ENCODE measurements around the gene TOP1. TPM values are rescaled to one million over a fixed set of nuclear protein-coding genes. Genes with fewer than 3 reads are reported as not detected.

Gene TOP1
- total RNA-seq, 1 donor from 2014 or later, result 17.2 TPM

DNA sequence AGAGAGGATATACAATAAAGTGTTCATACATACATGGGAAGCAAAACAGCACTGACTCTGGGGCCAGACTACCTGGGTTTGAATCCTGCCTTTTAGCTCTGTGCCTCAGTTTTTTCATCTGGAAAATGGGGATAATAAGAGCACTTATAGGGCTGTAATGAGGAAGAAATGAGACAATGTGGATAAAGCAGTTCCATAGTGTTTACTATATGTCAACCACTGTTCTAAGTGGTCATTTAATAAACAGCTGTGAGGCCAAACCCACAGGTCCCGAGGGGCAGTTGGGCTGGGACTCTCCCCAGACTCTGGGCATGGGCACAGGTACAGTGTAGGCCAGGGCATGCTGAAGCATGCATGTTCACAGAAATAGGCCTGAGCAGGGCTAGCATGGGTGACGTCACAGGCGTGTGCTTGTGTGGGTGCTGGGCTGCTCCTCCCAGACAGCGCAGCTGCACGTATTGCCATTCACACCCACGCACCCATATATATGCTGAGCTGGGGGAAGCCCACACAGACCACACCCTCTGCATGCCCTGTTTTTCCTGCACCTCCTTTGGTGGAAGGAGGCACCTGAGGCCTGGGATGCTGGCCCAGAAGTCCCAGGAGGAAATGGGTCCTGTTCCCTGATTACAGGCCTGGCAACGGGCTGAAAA, 105.2 kb downstream of the TOP1 start:
- H3K27ac ChIP-seq (ENCODE audit: low read depth, low read length), result no peak overlapping the region
- H3K36me3 ChIP-seq (ENCODE audit: control insufficient read depth in 3 of 3, insufficient read depth in 3 of 3, low read length in 3 of 3), result no peaks in the 10 kb centered on the region
- peaks cover 6 to 18% (median 12%) of the 10 kb centered on the region in 3 donors for H3K4me1 ChIP-seq (ENCODE audit: control insufficient read depth in 3 of 3, insufficient read depth in 3 of 3, low read length in 3 of 3)
- no peak overlapping the region for H3K9ac ChIP-seq (ENCODE audit: low read depth in 1 of 3, low read length in 3 of 3)
- no peak overlapping the region for H3K4me3 ChIP-seq (ENCODE audit: low read length in 3 of 3)
- H3K9me3 ChIP-seq (ENCODE audit: control insufficient read depth in 3 of 3, low read length in 3 of 3), result no peaks in the 10 kb centered on the region
- H3K27me3 ChIP-seq (ENCODE audit: control insufficient read depth in 3 of 3, insufficient read depth in 3 of 3, low read length in 3 of 3), result no peaks in the 10 kb centered on the region

DNA sequence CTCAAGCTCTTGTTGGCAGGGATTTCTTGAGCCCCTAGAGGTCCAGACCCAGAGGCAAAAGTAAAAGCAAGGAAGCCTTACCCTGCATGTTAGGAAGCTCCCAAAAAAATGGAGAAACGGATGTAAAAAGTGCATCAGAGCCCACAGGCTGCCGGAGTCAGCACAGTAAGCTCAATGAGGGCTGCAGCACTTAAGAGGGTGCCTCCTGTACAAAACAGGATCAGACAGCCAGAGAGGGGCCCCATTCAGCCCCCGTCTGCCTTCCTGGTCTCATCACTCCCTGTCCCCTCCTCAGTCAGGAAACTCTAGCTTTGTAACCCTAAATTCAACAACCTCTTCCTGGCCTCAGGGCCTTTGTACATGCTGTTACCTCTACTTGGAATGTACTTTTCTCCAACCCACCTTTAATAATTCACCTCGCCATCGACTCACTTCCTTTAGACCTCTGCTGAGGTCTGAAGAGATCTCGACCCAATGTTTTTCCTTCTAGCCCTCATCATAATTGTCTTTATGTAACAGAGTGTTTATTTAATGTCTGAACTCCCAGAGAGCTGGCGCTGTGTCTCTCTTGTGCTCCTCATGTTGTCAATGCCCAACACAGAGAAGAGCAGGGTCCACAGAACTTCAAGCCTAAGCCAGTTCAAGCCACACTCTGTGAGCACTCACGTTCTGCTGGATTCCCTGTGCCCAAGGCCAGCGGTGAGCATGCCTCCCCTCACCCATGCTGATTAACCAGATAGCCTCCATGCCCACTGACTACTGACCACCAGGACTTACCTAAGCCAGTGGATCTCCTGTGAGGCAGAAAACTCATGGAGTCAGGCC, 106.0 kb downstream of the TOP1 start:
- H3K9me3 ChIP-seq (ENCODE audit: control insufficient read depth in 3 of 3, low read length in 3 of 3), result no peaks in the 10 kb centered on the region
- no peaks in the 10 kb centered on the region for H3K27me3 ChIP-seq (ENCODE audit: control insufficient read depth in 3 of 3, insufficient read depth in 3 of 3, low read length in 3 of 3)
- H3K27ac ChIP-seq (ENCODE audit: low read depth, low read length), result no peak overlapping the region
- H3K4me1 ChIP-seq (ENCODE audit: control insufficient read depth in 3 of 3, insufficient read depth in 3 of 3, low read length in 3 of 3), result peaks cover 9 to 26% (median 19%) of the 10 kb centered on the region in 3 donors
- no peak overlapping the region for H3K9ac ChIP-seq (ENCODE audit: low read depth in 1 of 3, low read length in 3 of 3)
- H3K36me3 ChIP-seq (ENCODE audit: control insufficient read depth in 3 of 3, insufficient read depth in 3 of 3, low read length in 3 of 3), result no peaks in the 10 kb centered on the region
- no peak overlapping the region for H3K4me3 ChIP-seq (ENCODE audit: low read length in 3 of 3)

DNA sequence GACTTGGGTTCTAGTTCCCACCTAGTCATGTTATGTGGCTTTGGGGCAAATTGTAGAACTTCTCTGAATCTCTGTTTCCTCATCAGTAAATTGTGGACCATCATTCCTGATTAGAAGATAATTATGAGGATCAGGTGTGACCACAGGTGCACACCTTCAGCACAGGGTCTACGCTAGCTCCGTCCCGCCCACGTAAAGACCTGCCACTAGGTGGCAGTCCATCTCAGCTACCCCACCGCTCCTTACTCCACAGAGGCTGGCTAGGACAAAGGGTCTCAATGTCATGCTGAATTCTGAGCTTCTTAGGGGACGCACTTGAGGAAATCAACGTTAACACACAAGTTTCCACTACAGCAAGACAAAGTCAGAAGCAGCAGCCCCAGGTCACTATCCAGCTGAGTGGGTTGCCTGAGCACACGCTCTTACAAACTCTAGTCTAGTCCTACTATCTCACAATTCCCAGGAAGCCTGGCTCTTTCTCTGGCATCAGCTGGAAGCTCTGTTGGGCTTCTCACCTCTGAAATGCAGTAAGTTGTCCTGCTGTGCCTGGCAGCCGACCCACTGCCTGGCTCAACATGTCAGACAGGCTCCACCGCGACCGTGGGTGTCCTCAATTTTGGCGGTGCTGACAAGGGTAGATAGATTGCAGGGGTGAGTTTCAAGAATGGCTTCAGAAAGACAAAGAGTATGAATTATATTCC, 106.7 kb downstream of the TOP1 start:
- Histone ChIP-seq H3K4me3 (ENCODE audit: low read length in 3 of 3) (no peak overlapping the region), H3K27ac (ENCODE audit: low read depth, low read length) (no peak overlapping the region), H3K9me3 (ENCODE audit: control insufficient read depth in 3 of 3, low read length in 3 of 3) (no peaks in the 10 kb centered on the region), H3K4me1 (ENCODE audit: control insufficient read depth in 3 of 3, insufficient read depth in 3 of 3, low read length in 3 of 3) (peaks cover 16 to 33% (median 27%) of the 10 kb centered on the region in 3 donors), H3K36me3 (ENCODE audit: control insufficient read depth in 3 of 3, insufficient read depth in 3 of 3, low read length in 3 of 3) (no peaks in the 10 kb centered on the region), H3K27me3 (ENCODE audit: control insufficient read depth in 3 of 3, insufficient read depth in 3 of 3, low read length in 3 of 3) (no peaks in the 10 kb centered on the region), H3K9ac (ENCODE audit: low read depth in 1 of 3, low read length in 3 of 3) (no peak overlapping the region)

DNA sequence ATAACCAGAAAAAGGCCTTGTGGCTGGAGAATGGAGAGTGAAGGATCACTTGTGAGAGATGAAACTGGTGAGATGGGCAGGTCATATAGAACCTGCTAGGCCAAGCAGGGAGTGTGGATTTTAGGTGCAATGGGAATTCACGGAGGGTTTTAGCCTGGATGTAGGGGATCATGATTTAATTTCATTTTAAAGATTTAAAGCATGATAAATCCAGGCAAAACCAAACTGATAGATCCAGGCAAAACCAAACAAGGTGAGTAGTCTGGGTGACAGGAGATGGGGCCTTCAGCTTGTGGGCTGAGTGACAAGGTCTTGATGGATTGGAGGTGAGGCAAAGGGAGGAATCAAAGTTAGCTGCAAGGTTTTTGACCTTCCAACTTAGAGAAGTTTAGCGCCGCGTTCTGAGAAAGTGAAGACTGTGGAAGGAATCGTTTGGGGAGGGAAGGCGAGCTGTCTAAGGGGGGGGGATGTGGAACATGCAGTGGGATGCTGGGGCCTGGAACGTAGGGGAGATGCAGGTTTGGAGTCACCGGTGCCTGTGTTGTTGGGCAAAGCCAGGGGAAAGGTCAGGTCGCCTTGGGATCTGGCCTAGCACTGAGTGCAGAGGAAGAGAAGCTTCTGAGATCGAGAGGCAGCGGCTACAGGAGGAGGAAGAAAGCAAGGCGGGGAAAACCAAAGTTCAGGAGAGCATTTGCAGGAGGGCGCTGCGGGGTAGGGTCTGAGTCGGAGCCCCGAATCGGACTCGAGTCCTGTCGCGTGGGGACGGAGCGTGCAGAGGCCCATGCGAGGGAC, 107.5 kb downstream of the TOP1 start:
- Histone ChIP-seq H3K27me3 (ENCODE audit: control insufficient read depth in 3 of 3, insufficient read depth in 3 of 3, low read length in 3 of 3) (no peaks in the 10 kb centered on the region), H3K27ac (ENCODE audit: low read depth, low read length) (peak overlapping the region; percentile 87), H3K4me3 (ENCODE audit: low read length in 3 of 3) (peak overlapping the region; percentile 75 to 87 (median 77)), H3K9ac (ENCODE audit: low read depth in 1 of 3, low read length in 3 of 3) (peak overlapping the region; percentile 53 to 94 (median 73)), H3K9me3 (ENCODE audit: control insufficient read depth in 3 of 3, low read length in 3 of 3) (no peaks in the 10 kb centered on the region), H3K36me3 (ENCODE audit: control insufficient read depth in 3 of 3, insufficient read depth in 3 of 3, low read length in 3 of 3) (no peaks in the 10 kb centered on the region), H3K4me1 (ENCODE audit: control insufficient read depth in 3 of 3, insufficient read depth in 3 of 3, low read length in 3 of 3) (peaks cover 24 to 41% (median 34%) of the 10 kb centered on the region in 3 donors)

DNA sequence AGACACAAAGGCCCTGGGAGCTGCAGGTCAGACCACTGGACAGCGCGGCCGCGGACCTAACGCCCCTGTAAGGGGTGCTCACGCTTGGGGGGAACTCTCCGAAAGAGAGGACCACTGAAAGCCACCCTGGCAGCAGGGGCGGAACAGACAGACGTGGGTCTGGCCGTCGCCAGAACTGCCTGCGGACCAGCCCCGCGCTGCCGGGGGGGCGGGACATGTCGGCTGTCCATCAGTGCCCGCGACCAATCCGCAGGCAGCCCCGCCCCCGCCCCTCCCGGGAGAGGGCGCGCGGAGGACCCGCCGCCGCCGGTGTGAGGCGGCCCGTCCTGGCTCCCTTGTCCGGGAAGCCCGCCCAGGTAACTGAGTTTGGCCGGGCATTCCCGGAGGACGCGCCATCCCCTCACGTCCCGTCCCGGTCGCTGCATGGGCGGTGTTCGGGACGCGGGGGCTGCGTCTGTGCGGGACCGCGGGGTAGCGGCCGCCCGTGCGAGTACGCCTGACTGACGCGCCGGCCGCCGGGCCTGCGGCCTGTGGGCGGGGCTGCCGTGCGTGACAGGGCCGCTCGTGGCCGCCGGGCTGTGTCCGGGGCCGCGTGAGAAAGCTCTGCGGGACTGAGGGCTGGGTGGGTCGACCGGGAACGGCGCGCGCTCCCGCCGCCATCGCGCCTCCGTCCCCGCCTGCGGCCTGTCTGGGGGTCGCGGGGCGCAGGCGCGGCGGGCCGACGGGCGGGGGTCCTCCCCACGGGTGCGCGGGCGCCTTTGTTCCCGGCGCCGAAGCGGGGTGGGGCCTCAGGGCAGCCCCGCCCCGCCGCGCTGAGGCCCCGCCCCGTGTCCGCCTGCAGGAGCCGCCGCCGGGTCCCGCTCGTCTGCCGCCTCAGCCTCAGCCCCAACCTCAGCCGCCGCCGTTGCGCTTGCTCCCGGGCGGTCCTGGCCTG, 108.3 kb downstream of the TOP1 start, which contains the start of gene PLCG1:
Gene PLCG1 (plus strand): TSS at position 864 of the 934 bp plus-strand sequence. CDS start 99 bp downstream, outside the sequence.
- Histone ChIP-seq H3K27ac (ENCODE audit: low read depth, low read length) (peak within 1 kb of the TSS; percentile 87), H3K9ac (ENCODE audit: low read depth in 1 of 3, low read length in 3 of 3) (peak within 1 kb of the TSS; percentile 79 to 94 (median 81)), H3K4me3 (ENCODE audit: low read length in 3 of 3) (peak within 1 kb of the TSS; percentile 75 to 87 (median 77)), H3K4me1 (ENCODE audit: control insufficient read depth in 3 of 3, insufficient read depth in 3 of 3, low read length in 3 of 3) (peaks cover 32 to 49% (median 43%) of the 10 kb centered on the region in 3 donors), H3K27me3 (ENCODE audit: control insufficient read depth in 3 of 3, insufficient read depth in 3 of 3, low read length in 3 of 3) (no peaks in the 10 kb centered on the region), H3K9me3 (ENCODE audit: control insufficient read depth in 3 of 3, low read length in 3 of 3) (no peaks in the 10 kb centered on the region), H3K36me3 (ENCODE audit: control insufficient read depth in 3 of 3, insufficient read depth in 3 of 3, low read length in 3 of 3) (no peaks in the 10 kb centered on the region)

DNA sequence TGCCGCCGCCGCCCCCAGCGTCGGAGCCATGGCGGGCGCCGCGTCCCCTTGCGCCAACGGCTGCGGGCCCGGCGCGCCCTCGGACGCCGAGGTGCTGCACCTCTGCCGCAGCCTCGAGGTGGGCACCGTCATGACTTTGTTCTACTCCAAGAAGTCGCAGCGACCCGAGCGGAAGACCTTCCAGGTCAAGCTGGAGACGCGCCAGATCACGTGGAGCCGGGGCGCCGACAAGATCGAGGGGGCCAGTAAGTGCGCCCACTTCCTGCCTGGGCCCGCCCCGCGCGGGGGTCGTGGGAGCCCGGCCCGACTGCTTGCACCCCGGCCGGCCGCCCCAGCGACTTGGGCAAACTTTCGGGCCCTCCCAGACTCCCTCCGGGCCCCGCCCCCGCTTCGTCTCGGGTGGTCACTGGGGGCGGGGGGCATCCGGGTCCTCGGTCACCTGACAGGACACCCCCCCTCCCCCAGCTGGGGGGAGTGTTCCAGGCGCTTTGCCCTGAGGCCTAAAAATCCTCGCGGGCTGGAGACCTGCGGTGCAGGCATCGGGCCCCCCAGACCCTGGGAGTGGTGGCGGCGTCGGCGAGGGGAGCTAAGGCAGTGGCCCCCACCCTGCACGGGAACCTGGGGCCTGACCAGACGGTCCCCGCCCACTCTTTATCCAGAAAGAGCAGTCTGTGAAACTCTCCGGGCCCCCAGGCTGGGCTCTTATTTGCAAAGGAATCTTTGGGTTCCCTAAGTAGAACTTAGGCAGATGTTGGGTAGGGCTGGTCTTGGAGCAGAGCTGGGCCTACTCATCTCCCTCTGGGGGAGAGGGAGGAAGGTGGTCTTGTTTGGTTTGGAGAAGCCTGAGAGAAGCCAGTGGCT, 109.2 kb downstream of the TOP1 start:
- Histone ChIP-seq H3K4me1 (ENCODE audit: control insufficient read depth in 3 of 3, insufficient read depth in 3 of 3, low read length in 3 of 3) (peaks cover 39 to 58% (median 50%) of the 10 kb centered on the region in 3 donors), H3K4me3 (ENCODE audit: low read length in 3 of 3) (peak overlapping the region; percentile 69 to 87 (median 75)), H3K9me3 (ENCODE audit: control insufficient read depth in 3 of 3, low read length in 3 of 3) (no peaks in the 10 kb centered on the region), H3K9ac (ENCODE audit: low read depth in 1 of 3, low read length in 3 of 3) (peak overlapping the region; percentile 77 to 94 (median 81)), H3K36me3 (ENCODE audit: control insufficient read depth in 3 of 3, insufficient read depth in 3 of 3, low read length in 3 of 3) (no peaks in the 10 kb centered on the region), H3K27me3 (ENCODE audit: control insufficient read depth in 3 of 3, insufficient read depth in 3 of 3, low read length in 3 of 3) (no peaks in the 10 kb centered on the region), H3K27ac (ENCODE audit: low read depth, low read length) (peak overlapping the region; percentile 78)

DNA sequence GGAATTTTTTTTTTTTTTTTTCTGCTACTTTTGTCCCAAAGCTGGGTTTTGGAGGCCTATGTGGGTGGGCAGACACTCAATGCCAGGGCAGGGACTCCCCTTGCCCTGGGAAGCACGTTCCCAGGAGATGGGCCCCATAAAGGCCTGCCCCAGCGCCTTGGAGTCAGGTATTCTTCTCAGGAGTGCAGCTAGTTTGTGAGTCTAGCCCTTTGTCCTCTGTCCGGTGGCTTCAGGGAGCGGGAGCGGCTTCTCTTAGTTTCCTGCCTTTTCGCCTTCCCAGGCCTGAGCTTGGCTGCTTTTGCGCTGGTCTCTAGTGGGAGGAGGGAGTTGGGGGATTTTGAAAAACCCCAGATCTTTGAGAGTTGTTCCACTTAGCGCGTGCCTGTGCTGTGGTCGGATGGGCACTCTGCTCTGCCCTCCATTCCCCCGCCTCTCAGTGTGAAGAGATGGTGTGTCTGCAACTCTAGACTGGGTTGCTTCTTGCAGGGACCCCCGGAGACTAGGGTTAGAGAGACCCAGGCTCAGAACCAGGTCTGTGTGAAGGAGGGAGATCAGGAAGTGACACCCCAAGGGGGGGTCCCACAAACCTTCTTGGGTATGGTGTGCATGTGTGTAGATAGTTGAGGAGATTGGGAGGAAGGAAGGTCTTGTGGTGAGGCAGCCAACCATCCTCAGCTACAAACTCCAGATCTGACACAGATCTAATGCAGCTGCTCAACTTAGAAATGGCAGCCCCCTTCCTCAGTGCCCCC, 110.0 kb downstream of the TOP1 start:
- Histone ChIP-seq H3K4me3 (ENCODE audit: low read length in 3 of 3) (peak overlapping the region; percentile 69 to 87 (median 75)), H3K9me3 (ENCODE audit: control insufficient read depth in 3 of 3, low read length in 3 of 3) (no peaks in the 10 kb centered on the region), H3K9ac (ENCODE audit: low read depth in 1 of 3, low read length in 3 of 3) (peak overlapping the region; percentile 77 to 94 (median 81)), H3K36me3 (ENCODE audit: control insufficient read depth in 3 of 3, insufficient read depth in 3 of 3, low read length in 3 of 3) (no peaks in the 10 kb centered on the region), H3K4me1 (ENCODE audit: control insufficient read depth in 3 of 3, insufficient read depth in 3 of 3, low read length in 3 of 3) (peaks cover 43 to 65% (median 56%) of the 10 kb centered on the region in 3 donors), H3K27ac (ENCODE audit: low read depth, low read length) (peak overlapping the region; percentile 78), H3K27me3 (ENCODE audit: control insufficient read depth in 3 of 3, insufficient read depth in 3 of 3, low read length in 3 of 3) (no peaks in the 10 kb centered on the region)

All from skeletal muscle tissue (tissue), 4 donors.